DND-41 (cell line): ENCODE data around the gene YIPF4.
"Not testable (repeated sequence)": the region's sequence is repeated elsewhere in the genome, so short reads cannot be mapped to it uniquely, and the experiment has no call there.

Experiments used
- ATAC-seq: fragments of 200-7000 bp; cut with Tn5 transposase; 3 replicates; pipeline ENCODE4 v1.9.1; 2021; ENCODE audit warnings: low read depth; ENCODE audit not compliant: insufficient read depth
- DNase-seq: peaks from one replicate; pipeline ENCODE4 v3.0.0-alpha.2; 2020
- H2AFZ ChIP-seq: 2 replicates; pipeline ENCODE4 v1.6.0; 2012; ENCODE audit warnings: low read depth, low read length
- H3K27ac ChIP-seq: 2 replicates; pipeline ENCODE4 v1.5.1; 2012; ENCODE audit warnings: low read length, inconsistent platforms
- H3K27me3 ChIP-seq: fragments of 200-600 bp; sonication (generic); 2 replicates; pipeline ENCODE4 v1.6.0; 2012; ENCODE audit warnings: low read length, mild to moderate bottlenecking, inconsistent platforms; ENCODE audit not compliant: insufficient read depth, poor library complexity
- H3K36me3 ChIP-seq: 2 replicates; pipeline ENCODE4 v1.5.1; 2012; ENCODE audit warnings: low read length, inconsistent platforms; ENCODE audit not compliant: insufficient read depth
- H3K4me1 ChIP-seq: 2 replicates; pipeline ENCODE4 v1.5.1; 2012; ENCODE audit warnings: mild to moderate bottlenecking, low read length; ENCODE audit not compliant: insufficient read depth
- H3K4me2 ChIP-seq: 2 replicates; pipeline ENCODE4 v1.6.0; 2012; ENCODE audit warnings: mild to moderate bottlenecking, moderate library complexity, low read length, inconsistent platforms; ENCODE audit not compliant: insufficient read depth
- H3K4me3 ChIP-seq, 2 experiments: fragments of 200-600 bp in 1 of 2; shearing (Covaris generic) in 1 of 2; 2 replicates each; pipeline ENCODE4 v1.5.1; 2012 to 2016; ENCODE audit warnings: inconsistent platforms in 2 of 2, low read length in 2 of 2, mild to moderate bottlenecking in 2 of 2, low read depth in 1 of 2, moderate library complexity in 1 of 2
- H3K79me2 ChIP-seq: 2 replicates; pipeline ENCODE4 v1.6.0; 2012; ENCODE audit warnings: low read length, inconsistent platforms; ENCODE audit not compliant: insufficient read depth
- H3K9ac ChIP-seq: 2 replicates; pipeline ENCODE4 v1.6.0; 2012; ENCODE audit warnings: low read depth, mild to moderate bottlenecking, inconsistent platforms, low read length, moderate library complexity
- H3K9me3 ChIP-seq: 2 replicates; pipeline ENCODE4 v1.5.1; 2012; ENCODE audit warnings: low read length, moderate library complexity, mild to moderate bottlenecking, inconsistent platforms; ENCODE audit not compliant: insufficient read depth, severe bottlenecking
- H4K20me1 ChIP-seq: 2 replicates; pipeline ENCODE4 v1.6.0; 2012; ENCODE audit warnings: low read length; ENCODE audit not compliant: insufficient read depth
- EZH2 ChIP-seq: IDR thresholded peaks from 3 replicates; pipeline ENCODE4 v1.6.1; 2012; ENCODE audit warnings: borderline replicate concordance, low read depth, mild to moderate bottlenecking, moderate library complexity, low read length, inconsistent platforms; ENCODE audit not compliant: severe bottlenecking
- TF ChIP-seq, protein P1 (sequence below): IDR thresholded peaks from 2 replicates; pipeline ENCODE4 v1.5.1; 2012; ENCODE audit warnings: borderline replicate concordance, low read length, moderate library complexity, mild to moderate bottlenecking; ENCODE audit not compliant: poor library complexity, severe bottlenecking; ENCODE audit errors: extremely low read depth

YIPF4 gene

GRCh38 chr2:32342801-32343200 lies 65.1 kb downstream of the YIPF4 start:
- no peaks in the 10 kb centered on the region for H4K20me1 ChIP-seq
- H3K27me3 ChIP-seq = no peaks in the 10 kb centered on the region
- H2AFZ ChIP-seq = no peak overlapping the region
- TF ChIP-seq EZH2 = no peak
- H3K4me1 ChIP-seq = no peaks in the 10 kb centered on the region
- H3K9ac ChIP-seq = no peak overlapping the region
- no peak overlapping the region for H3K4me2 ChIP-seq
- no peak overlapping the region for H3K27ac ChIP-seq
- ATAC-seq (no peak), DNase-seq (no peak)
- no peaks in the 10 kb centered on the region for H3K79me2 ChIP-seq
- H3K9me3 ChIP-seq = no peaks in the 10 kb centered on the region
- no peak overlapping the region for H3K4me3 ChIP-seq
- H3K36me3 ChIP-seq = no peaks in the 10 kb centered on the region

DNA sequence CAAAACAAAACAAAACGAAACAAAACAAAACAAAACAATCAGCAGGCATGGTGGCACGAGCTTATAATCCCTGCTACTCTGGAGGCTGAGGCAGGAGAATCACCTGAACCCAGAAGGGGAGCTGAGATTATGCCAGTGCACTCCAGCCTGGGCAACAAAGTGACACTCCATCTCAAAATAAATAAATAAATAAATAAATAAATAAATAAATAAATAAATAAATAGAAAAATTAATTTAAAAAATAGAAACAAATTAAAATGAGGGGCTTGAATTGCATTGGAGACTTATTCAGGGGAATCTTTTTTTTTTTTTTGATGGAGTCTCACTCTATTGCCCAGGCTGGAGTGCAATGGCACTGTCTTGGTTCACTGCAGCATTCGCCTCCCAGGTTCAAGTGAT lies 73.1 kb downstream of the YIPF4 start:
- H3K9ac ChIP-seq, H3K36me3 ChIP-seq, H4K20me1 ChIP-seq, DNase-seq, H3K4me1 ChIP-seq, ATAC-seq, H3K79me2 ChIP-seq, H2AFZ ChIP-seq, H3K9me3 ChIP-seq, H3K4me2 ChIP-seq, H3K27ac ChIP-seq, H3K4me3 ChIP-seq, H3K27me3 ChIP-seq: not testable (repeated sequence)

DNA sequence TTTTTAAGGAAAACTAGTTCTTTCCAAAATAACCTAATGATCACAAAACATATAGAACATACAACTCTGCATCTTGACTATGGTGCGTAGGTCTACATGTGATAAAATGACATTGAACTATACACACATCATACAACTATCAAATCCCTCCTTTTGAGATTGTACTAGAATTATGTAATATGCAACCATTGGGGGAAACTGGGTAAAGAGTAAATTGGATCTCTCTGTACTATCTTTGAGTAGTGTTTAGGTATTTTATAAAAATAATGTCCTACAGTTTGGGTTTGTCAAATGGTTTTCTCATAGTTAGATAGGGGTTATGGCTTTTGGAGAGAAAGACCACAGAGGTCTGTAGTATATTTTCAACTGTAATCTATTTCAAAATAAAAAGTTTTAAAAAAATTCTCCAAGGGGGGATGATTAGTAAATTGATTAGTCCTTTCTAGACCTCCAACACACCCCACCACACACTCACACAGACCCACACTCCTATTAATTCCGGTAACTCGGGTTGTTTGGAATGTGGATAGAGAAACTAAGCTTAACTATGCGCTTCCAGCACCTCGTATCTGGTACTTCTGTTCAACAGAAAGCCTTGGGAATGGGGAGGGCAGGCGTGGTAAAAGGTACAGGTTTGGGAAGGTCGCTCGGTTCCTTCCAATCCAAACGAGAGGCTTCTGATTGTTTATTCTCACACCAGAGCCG lies 78.4 kb downstream of the YIPF4 start:
- Histone ChIP-seq H2AFZ (peak overlapping the region; percentile 94), H3K36me3 (peaks cover 22% of the 10 kb centered on the region), H4K20me1 (peaks cover 28% of the 10 kb centered on the region; the same call in 1 of the 2 replicates), H3K27ac (peak overlapping the region; percentile 91), H3K4me2 (peak overlapping the region; percentile 96), H3K4me3 (peak overlapping the region; percentile 45 to 71; a peak in 3 of 4 replicates), H3K9me3 (no peaks in the 10 kb centered on the region), H3K4me1 (peaks cover 28% of the 10 kb centered on the region), H3K79me2 (peaks cover 47% of the 10 kb centered on the region), H3K9ac (peak overlapping the region; percentile 95), H3K27me3 (no peaks in the 10 kb centered on the region)
- no peak for DNase-seq
- no peak; the same call in 2 of the 3 replicates for ATAC-seq
- TF ChIP-seq, protein P1, sequence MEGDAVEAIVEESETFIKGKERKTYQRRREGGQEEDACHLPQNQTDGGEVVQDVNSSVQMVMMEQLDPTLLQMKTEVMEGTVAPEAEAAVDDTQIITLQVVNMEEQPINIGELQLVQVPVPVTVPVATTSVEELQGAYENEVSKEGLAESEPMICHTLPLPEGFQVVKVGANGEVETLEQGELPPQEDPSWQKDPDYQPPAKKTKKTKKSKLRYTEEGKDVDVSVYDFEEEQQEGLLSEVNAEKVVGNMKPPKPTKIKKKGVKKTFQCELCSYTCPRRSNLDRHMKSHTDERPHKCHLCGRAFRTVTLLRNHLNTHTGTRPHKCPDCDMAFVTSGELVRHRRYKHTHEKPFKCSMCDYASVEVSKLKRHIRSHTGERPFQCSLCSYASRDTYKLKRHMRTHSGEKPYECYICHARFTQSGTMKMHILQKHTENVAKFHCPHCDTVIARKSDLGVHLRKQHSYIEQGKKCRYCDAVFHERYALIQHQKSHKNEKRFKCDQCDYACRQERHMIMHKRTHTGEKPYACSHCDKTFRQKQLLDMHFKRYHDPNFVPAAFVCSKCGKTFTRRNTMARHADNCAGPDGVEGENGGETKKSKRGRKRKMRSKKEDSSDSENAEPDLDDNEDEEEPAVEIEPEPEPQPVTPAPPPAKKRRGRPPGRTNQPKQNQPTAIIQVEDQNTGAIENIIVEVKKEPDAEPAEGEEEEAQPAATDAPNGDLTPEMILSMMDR = no peak
- no peak for TF ChIP-seq EZH2

DNA sequence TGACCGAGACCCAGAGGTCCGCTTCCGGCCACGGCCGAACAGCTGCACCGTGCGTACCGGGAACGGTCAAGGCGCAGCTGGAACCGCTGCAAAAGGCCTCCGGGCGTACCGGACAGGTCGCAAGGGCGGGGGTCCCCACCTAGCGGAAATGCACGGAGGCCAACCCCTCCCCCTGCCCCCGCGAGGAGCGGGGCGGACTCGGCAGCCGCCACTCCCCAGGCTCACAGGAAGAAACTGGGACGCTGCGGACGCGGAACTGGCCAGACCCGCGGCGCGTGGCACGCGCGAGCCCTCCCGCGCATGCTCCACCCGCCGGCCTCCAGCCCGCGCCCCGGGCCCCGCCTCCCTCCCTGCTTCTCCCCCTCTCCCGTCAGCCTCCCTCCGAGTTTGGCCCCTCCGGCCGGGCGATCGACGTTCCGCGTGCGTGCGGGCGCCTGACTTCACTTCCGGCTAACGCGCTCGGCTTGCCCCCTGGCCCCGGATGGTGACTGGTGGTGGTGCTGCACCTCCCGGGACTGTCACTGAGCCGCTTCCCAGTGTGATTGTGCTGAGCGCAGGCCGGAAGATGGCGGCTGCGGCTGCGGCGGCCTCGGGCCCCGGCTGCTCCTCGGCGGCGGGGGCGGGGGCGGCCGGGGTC lies 79.1 kb downstream of the YIPF4 start, which contains the start of gene BIRC6:
Gene BIRC6 (plus strand): TSS at position 343 of the 637 bp plus-strand sequence. CDS start 139 bp downstream, at position 482.
- Histone ChIP-seq H3K4me2 (peak within 1 kb of the TSS; percentile 96), H4K20me1 (peaks cover 34% of the 10 kb centered on the region; the same call in 1 of the 2 replicates), H3K9ac (peak within 1 kb of the TSS; percentile 95), H3K4me1 (peaks cover 30% of the 10 kb centered on the region), H3K36me3 (peaks cover 28% of the 10 kb centered on the region), H3K9me3 (no peaks in the 10 kb centered on the region), H2AFZ (peak within 1 kb of the TSS; percentile 94), H3K27ac (peak within 1 kb of the TSS; percentile 91), H3K79me2 (peaks cover 53% of the 10 kb centered on the region), H3K4me3 (peak within 1 kb of the TSS; percentile 45 to 71), H3K27me3 (no peaks in the 10 kb centered on the region)
- no peak for TF ChIP-seq EZH2
- TF ChIP-seq, protein P1 = no peak
- DNase-seq (peak; percentile 94), ATAC-seq (peak; percentile 90)
